Astrocyte (in vitro differentiated cells and primary cell): ENCODE results near the gene NARS2. TPM values are rescaled to one million over a fixed set of nuclear protein-coding genes. Genes with fewer than 3 reads are reported as not detected.

Experiments
- DNase-seq: peaks from one replicate; pipeline ENCODE4 v3.0.0-alpha.2; 2010; ENCODE audit warnings: low read depth
- FAIRE-seq: peaks from 2 replicates; lab custom pipeline; 2011; peaks lifted over from hg19 to GRCh38; lab: Jason Lieb, UNC
- H2AFZ ChIP-seq: 2 replicates; pipeline ENCODE4 v1.6.0; 2012; ENCODE audit warnings: low read depth, low read length, inconsistent platforms
- H3K27ac ChIP-seq: 2 replicates; pipeline ENCODE4 v1.5.1; 2011; ENCODE audit warnings: low read depth, low read length, inconsistent platforms
- H3K27me3 ChIP-seq: 2 replicates; pipeline ENCODE4 v1.6.0; 2011; ENCODE audit warnings: low read length, inconsistent platforms; ENCODE audit not compliant: insufficient read depth
- H3K36me3 ChIP-seq: 2 replicates; pipeline ENCODE4 v1.5.1; 2011; ENCODE audit warnings: low read length, inconsistent platforms; ENCODE audit not compliant: insufficient read depth
- H3K4me1 ChIP-seq: 2 replicates; pipeline ENCODE4 v1.5.1; 2011; ENCODE audit warnings: low read length, inconsistent platforms; ENCODE audit not compliant: insufficient read depth
- H3K4me2 ChIP-seq: 2 replicates; pipeline ENCODE4 v1.6.0; 2012; ENCODE audit warnings: low read length, inconsistent platforms
- H3K4me3 ChIP-seq: 2 replicates; pipeline ENCODE4 v1.5.1; 2011; ENCODE audit warnings: low read depth, mild to moderate bottlenecking, low read length, inconsistent platforms; ENCODE audit not compliant: insufficient read depth
- H3K79me2 ChIP-seq: 2 replicates; pipeline ENCODE4 v1.6.0; 2012; ENCODE audit warnings: mild to moderate bottlenecking, low read length, inconsistent platforms; ENCODE audit not compliant: insufficient read depth
- H3K9ac ChIP-seq: 2 replicates; pipeline ENCODE4 v1.6.0; 2012; ENCODE audit warnings: mild to moderate bottlenecking, low read length, inconsistent platforms
- H3K9me3 ChIP-seq: 2 replicates; pipeline ENCODE4 v1.5.1; 2012; ENCODE audit warnings: low read depth, mild to moderate bottlenecking, low read length, inconsistent platforms; ENCODE audit not compliant: insufficient read depth
- H4K20me1 ChIP-seq: 2 replicates; pipeline ENCODE4 v1.6.0; 2012; ENCODE audit warnings: low read length, inconsistent platforms; ENCODE audit not compliant: insufficient read depth
- H3K27ac Mint-ChIP-seq: one replicate; pipeline ENCODE4 v1.8.0; 2021; ENCODE audit warnings: mild to moderate bottlenecking, mixed read lengths; ENCODE audit not compliant: unreplicated experiment
- H3K27me3 Mint-ChIP-seq: one replicate; pipeline ENCODE4 v1.8.0; 2021; ENCODE audit warnings: low read depth, mixed read lengths; ENCODE audit not compliant: unreplicated experiment
- H3K36me3 Mint-ChIP-seq: one replicate; pipeline ENCODE4 v1.8.0; 2021; ENCODE audit warnings: low read depth, mixed read lengths; ENCODE audit not compliant: unreplicated experiment
- H3K4me1 Mint-ChIP-seq: one replicate; pipeline ENCODE4 v1.8.0; 2021; ENCODE audit warnings: low read depth, mixed read lengths; ENCODE audit not compliant: unreplicated experiment
- H3K4me3 Mint-ChIP-seq: one replicate; pipeline ENCODE4 v1.8.0; 2021; ENCODE audit warnings: mild to moderate bottlenecking, moderate library complexity, mixed read lengths; ENCODE audit not compliant: unreplicated experiment
- H3K9me3 Mint-ChIP-seq: one replicate; pipeline ENCODE4 v1.8.0; 2021; ENCODE audit warnings: mild to moderate bottlenecking, mixed read lengths; ENCODE audit not compliant: unreplicated experiment
- EZH2 ChIP-seq: IDR thresholded peaks from 2 replicates; pipeline ENCODE4 v1.6.1; 2012; ENCODE audit warnings: mild to moderate bottlenecking, low read length, inconsistent platforms; ENCODE audit not compliant: insufficient read depth
- total RNA-seq: library from RNA; stranded (reverse); gene quantifications from 2 replicates; pipeline ENCODE4 v1.2.1, GENCODE V29; 2021
- TF ChIP-seq, protein P1 (sequence below): IDR thresholded peaks from 2 replicates; pipeline ENCODE4 v1.5.1; 2011; ENCODE audit warnings: low read depth, mild to moderate bottlenecking, inconsistent platforms, low read length, moderate library complexity; ENCODE audit not compliant: insufficient read depth

NARS2 gene
- total RNA-seq, 1 donor from 2014 or later: 10.1 TPM

DNA sequence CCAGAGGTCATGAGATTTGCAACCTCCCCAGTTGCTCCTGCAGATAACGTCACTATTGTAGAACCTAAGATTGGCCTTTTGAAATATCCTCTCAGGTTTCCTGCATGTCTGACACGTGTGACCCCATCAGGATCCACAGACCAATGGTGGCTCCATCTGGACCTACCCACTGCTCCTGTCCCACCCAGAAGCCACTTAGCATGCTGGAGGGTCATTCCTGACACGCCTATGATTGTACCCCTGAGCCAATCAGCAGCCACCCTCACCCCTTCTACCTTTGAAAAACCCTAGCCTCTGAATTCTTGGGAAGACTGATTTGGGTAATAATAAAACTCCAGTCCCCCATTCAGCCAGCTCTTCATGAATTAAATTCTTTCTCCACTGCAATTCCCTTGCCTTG lies 20.1 kb upstream of the NARS2 start:
- Histone ChIP-seq H3K4me1 (no peaks in the 10 kb centered on the region), H2AFZ (no peak overlapping the region)
- no peak overlapping the region for H3K4me3 Mint-ChIP-seq

DNA sequence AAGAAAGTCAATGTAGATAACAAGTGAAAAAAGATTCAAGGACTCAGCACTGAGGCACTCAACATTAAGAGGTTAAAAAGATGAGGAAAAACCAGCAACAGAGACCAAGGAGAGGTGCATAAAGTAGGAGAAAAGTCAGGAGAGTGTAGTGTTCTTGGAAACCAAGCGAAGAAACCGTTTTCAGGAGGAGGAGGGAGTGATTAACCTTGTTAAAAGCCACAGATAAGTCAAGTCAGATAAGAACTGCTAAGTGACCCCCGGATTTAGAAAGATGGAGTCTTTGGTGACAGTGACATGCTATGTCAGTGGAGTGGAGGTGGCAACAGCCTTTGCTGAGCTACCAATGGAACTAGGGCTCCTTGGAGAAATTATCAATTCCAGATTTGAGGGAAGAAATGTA lies 13.9 kb upstream of the NARS2 start:
- no peaks in the 10 kb centered on the region for H3K4me1 ChIP-seq
- no peaks in the 10 kb centered on the region for H3K79me2 ChIP-seq
- Mint-ChIP-seq H3K27ac (no peak overlapping the region), H3K4me1 (no peaks in the 10 kb centered on the region), H3K4me3 (no peak overlapping the region), H3K36me3 (peaks cover 2% of the 10 kb centered on the region), H3K9me3 (peaks cover 14% of the 10 kb centered on the region), H3K27me3 (no peaks in the 10 kb centered on the region)
- no peak overlapping the region for H3K27ac ChIP-seq
- DNase-seq: no peak
- no peaks in the 10 kb centered on the region for H4K20me1 ChIP-seq
- H3K36me3 ChIP-seq: no peaks in the 10 kb centered on the region
- peaks cover 8% of the 10 kb centered on the region for H3K9me3 ChIP-seq
- no peak overlapping the region for H3K4me2 ChIP-seq
- no peaks in the 10 kb centered on the region for H3K27me3 ChIP-seq
- TF ChIP-seq, protein P1, sequence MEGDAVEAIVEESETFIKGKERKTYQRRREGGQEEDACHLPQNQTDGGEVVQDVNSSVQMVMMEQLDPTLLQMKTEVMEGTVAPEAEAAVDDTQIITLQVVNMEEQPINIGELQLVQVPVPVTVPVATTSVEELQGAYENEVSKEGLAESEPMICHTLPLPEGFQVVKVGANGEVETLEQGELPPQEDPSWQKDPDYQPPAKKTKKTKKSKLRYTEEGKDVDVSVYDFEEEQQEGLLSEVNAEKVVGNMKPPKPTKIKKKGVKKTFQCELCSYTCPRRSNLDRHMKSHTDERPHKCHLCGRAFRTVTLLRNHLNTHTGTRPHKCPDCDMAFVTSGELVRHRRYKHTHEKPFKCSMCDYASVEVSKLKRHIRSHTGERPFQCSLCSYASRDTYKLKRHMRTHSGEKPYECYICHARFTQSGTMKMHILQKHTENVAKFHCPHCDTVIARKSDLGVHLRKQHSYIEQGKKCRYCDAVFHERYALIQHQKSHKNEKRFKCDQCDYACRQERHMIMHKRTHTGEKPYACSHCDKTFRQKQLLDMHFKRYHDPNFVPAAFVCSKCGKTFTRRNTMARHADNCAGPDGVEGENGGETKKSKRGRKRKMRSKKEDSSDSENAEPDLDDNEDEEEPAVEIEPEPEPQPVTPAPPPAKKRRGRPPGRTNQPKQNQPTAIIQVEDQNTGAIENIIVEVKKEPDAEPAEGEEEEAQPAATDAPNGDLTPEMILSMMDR: no peak
- TF ChIP-seq EZH2: no peak
- H3K4me3 ChIP-seq: no peak overlapping the region
- no peak overlapping the region for H3K9ac ChIP-seq
- no peak overlapping the region for H2AFZ ChIP-seq
- no peak for FAIRE-seq

More for the DNA sequence above, 20.1 kb upstream of the NARS2 start:
- FAIRE-seq (no peak), DNase-seq (no peak)
- Mint-ChIP-seq H3K4me1 (no peaks in the 10 kb centered on the region), H3K36me3 (no peaks in the 10 kb centered on the region), H3K9me3 (no peaks in the 10 kb centered on the region), H3K27me3 (no peaks in the 10 kb centered on the region), H3K27ac (no peak overlapping the region)
- Histone ChIP-seq H3K27ac (no peak overlapping the region), H3K27me3 (no peaks in the 10 kb centered on the region), H4K20me1 (no peaks in the 10 kb centered on the region), H3K9me3 (no peaks in the 10 kb centered on the region), H3K4me2 (no peak overlapping the region), H3K79me2 (no peaks in the 10 kb centered on the region), H3K4me3 (no peak overlapping the region), H3K9ac (no peak overlapping the region), H3K36me3 (no peaks in the 10 kb centered on the region)
- TF ChIP-seq EZH2: no peak
- TF ChIP-seq, protein P1: no peak

DNA sequence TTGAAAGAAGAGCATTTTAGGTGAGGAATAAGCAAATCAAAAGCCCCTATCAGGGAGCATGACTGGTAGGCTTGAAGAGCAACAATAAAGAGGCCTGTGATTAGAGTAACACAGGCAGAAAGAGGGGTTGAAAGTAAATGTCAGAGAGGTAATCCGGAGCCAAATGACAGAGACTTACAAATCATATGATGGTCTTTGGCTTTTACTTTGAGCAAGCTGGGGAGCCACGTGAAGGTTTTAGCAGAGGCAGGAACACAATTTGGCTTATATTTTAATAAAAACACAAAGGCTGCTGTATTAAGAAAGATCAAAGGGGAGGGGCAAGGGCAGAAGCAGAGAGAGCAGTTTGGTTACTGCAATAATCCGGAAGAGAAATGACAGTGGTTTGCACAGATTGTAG lies 12.8 kb upstream of the NARS2 start:
- DNase-seq (no peak), FAIRE-seq (no peak)
- Mint-ChIP-seq H3K4me1 (no peaks in the 10 kb centered on the region), H3K4me3 (no peak overlapping the region), H3K27me3 (no peaks in the 10 kb centered on the region), H3K27ac (no peak overlapping the region), H3K9me3 (peaks cover 17% of the 10 kb centered on the region), H3K36me3 (peaks cover 2% of the 10 kb centered on the region)
- no peak overlapping the region for H3K4me3 ChIP-seq
- no peaks in the 10 kb centered on the region for H3K36me3 ChIP-seq
- H3K9me3 ChIP-seq: peaks cover 8% of the 10 kb centered on the region
- H3K9ac ChIP-seq: no peak overlapping the region
- H3K4me1 ChIP-seq: no peaks in the 10 kb centered on the region
- no peaks in the 10 kb centered on the region for H3K79me2 ChIP-seq
- H2AFZ ChIP-seq: no peak overlapping the region
- no peak overlapping the region for H3K4me2 ChIP-seq
- H4K20me1 ChIP-seq: no peaks in the 10 kb centered on the region
- no peaks in the 10 kb centered on the region for H3K27me3 ChIP-seq
- TF ChIP-seq, protein P1: no peak
- no peak for TF ChIP-seq EZH2
- H3K27ac ChIP-seq: no peak overlapping the region
